HUDEP-2 (cell line): ENCODE data around the gene LILRA1.
"Not testable (repeated sequence)": the region's sequence is repeated elsewhere in the genome, so short reads cannot be mapped to it uniquely, and the experiment has no call there.

Experiments
- DNase-seq, 76 experiments: peaks; one replicate each; lab custom pipeline; 2025; ENCODE audit not compliant: unreplicated experiment in 76 of 76; lab: John Stamatoyannopoulos, UW

Gene LILRA1

GRCh38 chr19:54576411-54576976 is 16.9 kb upstream of the LILRA1 start:
- DNase-seq = no peak

GRCh38 chr19:54577334-54577733 is 16.1 kb upstream of the LILRA1 start:
- no peak for DNase-seq

DNA sequence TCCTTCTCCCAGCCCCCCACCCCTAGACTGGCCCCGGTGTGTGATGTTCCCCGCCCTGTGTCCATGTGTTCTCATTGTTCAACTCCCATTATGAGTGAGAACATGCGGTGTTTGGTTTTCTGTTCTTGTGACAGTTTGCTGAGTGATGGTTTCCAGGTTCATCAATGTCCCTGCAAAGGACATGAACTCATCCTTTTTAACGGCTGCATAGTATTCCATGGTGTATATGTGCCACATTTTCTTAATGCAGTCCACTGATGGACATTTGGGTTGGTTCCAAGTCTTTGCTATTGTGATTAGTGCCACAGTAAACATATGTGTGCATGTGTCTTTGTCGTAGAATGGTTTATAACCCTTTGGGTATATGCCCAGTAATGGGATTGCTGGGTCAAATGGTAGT is 15.2 kb upstream of the LILRA1 start:
- DNase-seq = not testable (repeated sequence)

DNA sequence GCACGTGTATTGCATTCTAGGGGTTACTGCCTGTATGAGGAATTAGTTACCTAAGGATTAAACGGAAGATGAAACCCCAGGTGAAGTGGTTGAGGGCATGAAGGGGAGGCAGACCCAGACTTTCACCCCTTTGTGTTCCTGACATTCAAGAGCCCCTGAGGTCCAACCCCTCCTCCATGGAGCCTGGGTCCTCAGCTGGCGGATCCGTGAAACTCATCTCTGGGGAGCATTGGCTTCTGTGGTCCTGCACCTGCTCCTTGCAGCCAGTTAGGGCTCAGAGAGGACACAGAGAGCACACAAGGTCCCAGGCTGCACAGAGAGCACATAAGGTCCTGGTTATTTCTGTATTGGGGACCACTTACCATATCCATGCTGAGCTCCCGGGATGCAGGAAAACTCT is 7.0 kb upstream of the LILRA1 start:
- no peak for DNase-seq

DNA sequence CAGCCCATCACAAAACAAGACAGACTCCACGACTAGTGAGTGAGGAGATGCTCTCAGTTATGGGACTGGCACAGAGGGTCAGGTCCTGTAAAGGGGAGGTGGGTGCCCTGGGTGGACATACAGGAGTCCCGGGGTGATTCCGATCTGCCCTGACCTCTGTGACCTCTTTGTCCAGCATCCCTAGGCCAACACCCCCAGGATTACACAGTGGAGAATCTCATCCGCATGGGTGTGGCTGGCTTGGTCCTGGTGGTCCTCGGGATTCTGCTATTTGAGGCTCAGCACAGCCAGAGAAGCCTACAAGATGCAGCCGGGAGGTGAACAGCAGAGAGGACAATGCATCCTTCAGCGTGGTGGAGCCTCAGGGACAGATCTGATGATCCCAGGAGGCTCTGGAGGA is 6.4 kb upstream of the LILRA1 start:
- DNase-seq = no peak

GRCh38 chr19:54593931-54594626 is 647 bp downstream of the LILRA1 start:
- DNase-seq = not testable (repeated sequence)

GRCh38 chr19:54594737-54595136 is 1.3 kb downstream of the LILRA1 start:
- no peak for DNase-seq

GRCh38 chr19:54595680-54596436 is 2.4 kb downstream of the LILRA1 start:
- DNase-seq = not testable (repeated sequence)

- DNase-seq = no peak
Observed at GRCh38 chr19:54600212-54600611, 6.8 kb downstream of the LILRA1 start.

DNA sequence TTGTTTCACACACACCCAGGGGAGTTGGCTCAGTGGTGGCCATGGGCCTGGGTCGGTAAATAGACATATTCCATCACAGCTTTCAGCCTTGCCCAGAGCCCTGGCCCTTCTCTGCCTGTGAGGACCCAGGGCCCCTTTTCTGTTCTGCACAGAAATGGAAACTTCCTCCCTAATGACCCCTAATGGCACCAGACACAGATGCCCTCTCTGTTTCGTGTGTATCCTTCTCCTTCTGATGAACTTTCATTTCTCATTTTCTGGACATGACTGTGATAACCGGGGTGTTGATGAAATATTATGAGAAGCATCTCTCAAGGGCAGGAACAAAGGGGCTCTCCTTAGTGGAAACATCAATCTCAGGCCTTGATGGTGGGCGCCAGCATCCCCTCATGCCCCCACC is 12.8 kb downstream of the LILRA1 start:
- DNase-seq = no peak

GRCh38 chr19:54606891-54607784 is 13.7 kb downstream of the LILRA1 start:
- DNase-seq = no peak

GRCh38 chr19:54607785-54608150 is 14.3 kb downstream of the LILRA1 start:
- no peak for DNase-seq

DNA sequence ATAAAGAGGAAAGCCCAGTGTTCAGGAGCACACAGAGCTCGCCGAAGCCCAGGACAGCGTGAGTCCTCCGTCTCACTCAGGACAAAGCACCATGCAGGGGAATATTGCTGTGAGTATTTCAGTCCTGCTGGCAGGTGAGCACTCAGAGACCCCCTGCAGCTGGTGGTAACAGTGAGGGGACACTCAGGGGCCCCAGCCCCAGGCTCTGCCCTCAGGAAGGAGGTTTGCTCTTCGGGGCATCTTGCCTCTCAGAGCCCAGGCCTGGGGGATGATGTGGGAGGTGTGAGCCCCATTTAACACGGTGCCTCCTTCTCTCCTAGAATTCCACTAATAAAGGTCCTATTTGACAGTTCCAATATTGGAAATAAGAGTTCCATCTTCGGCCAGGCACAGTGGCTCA is 14.8 kb downstream of the LILRA1 start:
- DNase-seq = no peak

GRCh38 chr19:54608792-54609191 is 15.4 kb downstream of the LILRA1 start:
- no peak for DNase-seq

DNA sequence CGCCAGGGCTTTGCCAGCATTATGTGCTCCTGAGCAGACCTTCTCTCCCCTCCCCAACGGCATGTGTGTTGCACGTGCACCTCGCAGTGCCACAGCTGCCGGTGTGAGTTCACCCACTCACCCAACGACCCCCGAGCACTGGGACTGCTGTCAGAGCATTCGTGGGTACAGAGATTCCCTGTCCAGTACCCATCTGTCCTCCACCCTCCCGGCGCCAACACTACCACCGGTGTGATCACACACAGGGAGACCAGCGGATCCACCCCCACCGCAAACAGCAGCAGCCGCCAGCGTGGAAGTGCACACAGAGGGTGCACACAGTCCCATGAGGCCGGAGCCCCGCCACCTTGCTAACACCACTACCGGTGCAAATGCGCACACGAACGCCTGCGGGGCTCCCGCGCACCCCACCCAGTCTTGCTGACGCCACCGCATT is 15.9 kb downstream of the LILRA1 start:
- no peak for DNase-seq

- no peak for DNase-seq
Observed at GRCh38 chr19:54612428-54612827, 19.0 kb downstream of the LILRA1 start.

- DNase-seq = no peak
Observed at GRCh38 chr19:54614726-54615125, 21.3 kb downstream of the LILRA1 start.

- DNase-seq = no peak
Observed at GRCh38 chr19:54616057-54616456, 22.6 kb downstream of the LILRA1 start.

DNA sequence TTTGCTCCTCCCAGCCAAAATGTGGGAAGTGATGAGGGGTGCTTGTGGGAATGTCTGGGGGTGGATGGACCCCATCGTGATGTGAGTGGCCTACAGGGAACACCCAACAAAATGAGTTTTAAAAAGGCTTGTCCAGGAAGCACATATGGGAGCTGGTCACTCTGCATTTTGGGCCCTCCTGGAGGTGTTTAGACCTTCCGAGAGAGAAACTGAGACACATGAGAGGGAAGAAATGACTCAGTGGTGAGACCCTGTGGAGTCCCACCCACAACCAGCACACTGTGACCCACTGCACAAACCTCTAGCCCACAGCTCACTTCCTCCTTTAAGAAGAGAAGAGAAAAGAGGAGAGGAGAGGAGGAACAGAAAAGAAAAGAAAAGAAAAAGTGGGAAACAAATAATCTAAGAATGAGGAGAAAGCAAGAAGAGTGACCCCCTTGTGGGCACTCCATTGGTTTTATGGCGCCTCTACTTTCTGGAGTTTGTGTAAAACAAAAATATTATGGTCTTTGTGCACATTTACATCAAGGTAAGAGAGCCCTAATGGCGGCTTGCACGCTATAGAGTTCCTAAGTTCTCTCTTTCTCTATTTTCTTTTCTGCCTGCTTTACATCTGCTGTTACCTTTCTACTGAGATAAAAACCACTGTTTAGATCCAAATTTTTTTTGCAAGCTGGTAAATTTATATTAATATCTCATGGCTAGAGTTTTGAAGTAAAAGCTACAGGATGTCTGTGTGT is 23.6 kb downstream of the LILRA1 start:
- no peak for DNase-seq

DNA sequence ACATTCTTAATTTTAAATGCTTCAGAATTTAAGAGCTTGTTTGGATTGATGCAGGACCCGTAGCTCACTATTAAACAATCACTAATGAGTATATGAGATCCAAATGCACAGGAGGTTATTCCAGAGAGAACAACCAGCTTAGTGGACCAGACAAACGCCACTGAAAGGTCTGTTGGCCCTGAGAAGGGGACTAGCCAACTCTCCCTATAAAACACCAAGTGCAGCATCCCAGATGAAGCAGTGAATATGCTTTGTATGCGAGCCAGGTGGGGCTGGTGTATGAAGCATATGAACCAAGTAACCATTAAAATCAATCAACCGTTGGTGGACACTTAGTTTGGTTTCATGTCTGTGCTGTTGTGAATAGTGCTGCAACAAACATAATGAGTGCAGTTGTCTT is 27.0 kb downstream of the LILRA1 start:
- DNase-seq = no peak
